Gastroesophageal sphincter (tissue), 4 donors: ENCODE data around the gene MAP2K3. TPM values are rescaled to one million over a fixed set of nuclear protein-coding genes. Genes with fewer than 3 reads are reported as not detected.

Experiments used
- ATAC-seq: fragments of 150-250 bp; one replicate; pipeline ENCODE4 v1.9.1; 2016; ENCODE audit warnings: mild to moderate bottlenecking, moderate library complexity
- H3K27ac ChIP-seq, 4 donors: fragments of 200-600 bp; sonication (generic) in 3 of 4; 1 replicate in 3 of 4; 2 replicates in 1 of 4; pipeline ENCODE4 v1.5.1; 2016 to 2019
- H3K27me3 ChIP-seq: fragments of 200-600 bp; sonication (generic); one replicate; pipeline ENCODE4 v1.5.1; 2019
- H3K36me3 ChIP-seq, 2 donors: fragments of 200-600 bp; sonication (generic); one replicate each; pipeline ENCODE4 v1.5.1; 2019; ENCODE audit warnings: control low read depth in 1 of 2
- H3K4me1 ChIP-seq, 3 donors: fragments of 200-600 bp; sonication (generic); 1 replicate in 2 of 3; 2 replicates in 1 of 3; pipeline ENCODE4 v1.5.1; 2016 to 2019; ENCODE audit warnings: control low read depth in 2 of 3
- H3K4me3 ChIP-seq, 2 donors: fragments of 200-600 bp; sonication (generic); one replicate each; pipeline ENCODE4 v1.5.1; 2019; ENCODE audit warnings: mild to moderate bottlenecking in 1 of 2, moderate library complexity in 1 of 2
- H3K9me3 ChIP-seq, 3 donors: fragments of 200-600 bp; sonication (generic); one replicate each; pipeline ENCODE4 v1.5.1; 2017 to 2019; ENCODE audit warnings: control low read depth in 2 of 3
- EP300 ChIP-seq: sonication (generic); formaldehyde crosslinking; IDR thresholded peaks from one replicate; pipeline ENCODE4 v1.6.1; 2017; ENCODE audit warnings: antibody characterized with exemption, mild to moderate bottlenecking
- POLR2A ChIP-seq, 2 donors: fragments of 450-650 bp; IDR thresholded peaks; one replicate each; pipeline ENCODE4 v1.6.1; 2017; ENCODE audit warnings: antibody characterized with exemption in 2 of 2, mild to moderate bottlenecking in 2 of 2, moderate library complexity in 1 of 2
- POLR2AphosphoS5 ChIP-seq: sonication (generic); formaldehyde crosslinking; IDR thresholded peaks from one replicate; pipeline ENCODE4 v1.6.1; 2017; ENCODE audit warnings: antibody characterized with exemption
- WGBS, 2 donors: methylation state at CpG; one replicate each; pipeline ENCODE4 v1.1.5; 2018; ENCODE audit warnings: low coverage in 1 of 2; 5-methylcytosine and 5-hydroxymethylcytosine counted together
- total RNA-seq, 4 donors: library from RNA; depleted of rRNA; stranded (reverse); fragments of >200 nt; gene quantifications; one replicate each; pipeline ENCODE4 v1.1.0, GENCODE V29; 2016
- TF ChIP-seq, protein P1 (sequence below), 4 experiments: fragments of 200-600 bp in 2 of 4; fragments of 450-650 bp in 2 of 4; sonication (generic) in 1 of 4; IDR thresholded peaks; one replicate each; pipeline ENCODE4 v1.5.1; 2017 to 2019; ENCODE audit warnings: antibody characterized with exemption in 4 of 4, mild to moderate bottlenecking in 2 of 4, moderate library complexity in 2 of 4

MAP2K3 gene
- total RNA-seq, 4 donors from 2014 or later = 18.3 to 46.2 (median 35.2) TPM

DNA sequence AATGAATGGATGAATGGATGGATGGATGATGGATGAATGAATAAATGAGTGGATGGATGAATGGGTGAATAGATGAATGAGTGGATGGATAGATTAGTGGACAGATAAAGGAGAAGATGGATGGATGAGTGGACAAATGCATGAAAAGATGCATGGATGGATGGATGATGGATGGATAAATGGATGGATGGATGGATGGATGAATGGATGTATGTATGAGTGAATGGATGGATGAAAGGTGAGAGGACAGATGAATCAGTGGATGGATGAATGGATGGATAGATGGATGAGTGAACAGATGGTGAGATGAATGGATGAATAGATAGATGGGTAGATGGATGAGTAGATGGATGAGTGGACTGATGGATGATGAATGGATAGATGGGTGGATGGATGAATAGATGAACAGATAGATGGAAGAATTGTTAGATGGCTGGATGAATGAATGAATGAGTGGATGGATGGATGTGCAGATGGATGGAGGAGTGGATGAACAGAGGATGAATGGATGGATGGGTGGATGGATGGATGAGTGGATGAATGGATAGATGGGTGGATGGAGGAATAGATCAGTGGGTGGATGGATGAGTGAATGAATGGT, 77.9 kb downstream of the MAP2K3 start:
- H3K27ac ChIP-seq = no peak overlapping the region
- H3K27me3 ChIP-seq = no peaks in the 10 kb centered on the region
- no peak overlapping the region for H3K4me3 ChIP-seq
- peaks cover 0 to 4% (median 0%) of the 10 kb centered on the region in 3 donors for H3K4me1 ChIP-seq
- no peaks in the 10 kb centered on the region for H3K9me3 ChIP-seq
- ATAC-seq = no peak
- TF ChIP-seq EP300 (no peak), POLR2A (IDR thresholded peaks at IDR 0.05) (no peak), POLR2AphosphoS5 (no peak)
- TF ChIP-seq, protein P1, sequence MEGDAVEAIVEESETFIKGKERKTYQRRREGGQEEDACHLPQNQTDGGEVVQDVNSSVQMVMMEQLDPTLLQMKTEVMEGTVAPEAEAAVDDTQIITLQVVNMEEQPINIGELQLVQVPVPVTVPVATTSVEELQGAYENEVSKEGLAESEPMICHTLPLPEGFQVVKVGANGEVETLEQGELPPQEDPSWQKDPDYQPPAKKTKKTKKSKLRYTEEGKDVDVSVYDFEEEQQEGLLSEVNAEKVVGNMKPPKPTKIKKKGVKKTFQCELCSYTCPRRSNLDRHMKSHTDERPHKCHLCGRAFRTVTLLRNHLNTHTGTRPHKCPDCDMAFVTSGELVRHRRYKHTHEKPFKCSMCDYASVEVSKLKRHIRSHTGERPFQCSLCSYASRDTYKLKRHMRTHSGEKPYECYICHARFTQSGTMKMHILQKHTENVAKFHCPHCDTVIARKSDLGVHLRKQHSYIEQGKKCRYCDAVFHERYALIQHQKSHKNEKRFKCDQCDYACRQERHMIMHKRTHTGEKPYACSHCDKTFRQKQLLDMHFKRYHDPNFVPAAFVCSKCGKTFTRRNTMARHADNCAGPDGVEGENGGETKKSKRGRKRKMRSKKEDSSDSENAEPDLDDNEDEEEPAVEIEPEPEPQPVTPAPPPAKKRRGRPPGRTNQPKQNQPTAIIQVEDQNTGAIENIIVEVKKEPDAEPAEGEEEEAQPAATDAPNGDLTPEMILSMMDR (IDR thresholded peaks at IDR 0.05) = no peak
- no peaks in the 10 kb centered on the region for H3K36me3 ChIP-seq

DNA sequence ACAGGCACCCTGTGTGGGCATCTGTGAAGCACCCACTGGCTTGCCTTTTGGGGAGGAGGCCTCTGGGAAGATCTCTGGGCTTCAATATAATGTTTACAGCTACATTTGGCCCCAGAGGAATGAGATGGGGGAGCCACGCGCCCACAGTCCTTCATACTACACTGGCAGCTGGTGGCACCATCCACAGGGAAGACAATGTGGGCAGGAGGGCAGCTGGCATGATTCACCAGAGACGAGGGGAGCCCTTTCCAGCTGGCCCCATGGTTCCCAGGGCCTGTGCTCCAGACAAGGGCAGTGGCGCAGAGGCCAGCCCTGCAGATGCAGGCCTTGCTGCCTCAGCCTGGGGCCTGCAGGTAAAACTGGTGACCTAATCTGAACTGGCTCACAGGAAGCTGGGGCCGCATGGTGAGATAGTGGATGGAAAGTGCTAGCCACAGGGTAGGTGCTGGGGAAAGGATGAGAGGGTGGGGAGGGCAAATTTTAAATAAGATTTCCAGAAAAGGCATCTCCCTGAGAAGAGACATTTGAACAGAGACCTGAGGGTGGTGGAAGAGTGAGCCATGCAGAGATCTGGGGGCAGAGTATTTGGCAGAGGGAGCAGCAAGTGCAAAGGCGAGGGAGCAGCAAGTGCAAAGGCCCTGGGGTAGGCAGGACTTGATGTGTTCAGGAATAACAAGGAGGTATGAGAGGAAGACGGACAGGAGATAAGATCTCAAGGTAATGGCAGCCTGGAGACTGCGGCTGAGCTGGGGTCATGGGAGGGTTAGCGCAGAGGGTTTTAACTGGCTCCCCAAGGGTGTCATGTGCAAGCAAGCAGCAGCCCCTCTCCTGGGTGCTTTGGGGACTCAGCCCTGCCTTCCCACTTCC, 79.5 kb downstream of the MAP2K3 start:
- no peaks in the 10 kb centered on the region for H3K27me3 ChIP-seq
- no peak overlapping the region for H3K4me3 ChIP-seq
- no peak overlapping the region for H3K27ac ChIP-seq
- H3K9me3 ChIP-seq = no peaks in the 10 kb centered on the region
- no peaks in the 10 kb centered on the region for H3K36me3 ChIP-seq
- 89 to 95% methylated on average over 2 to 6 of the region's 9 CpGs for WGBS, 2 donors
- ATAC-seq = no peak
- peaks cover 0 to 4% (median 0%) of the 10 kb centered on the region in 3 donors for H3K4me1 ChIP-seq
- no peak for TF ChIP-seq EP300
- TF ChIP-seq, protein P1 (IDR thresholded peaks at IDR 0.05) = no peak
- TF ChIP-seq POLR2AphosphoS5 = no peak
- no peak for TF ChIP-seq POLR2A (IDR thresholded peaks at IDR 0.05)

Other genes with a start within 250 kb of the MAP2K3 start
- gene USP22, start 241.7 kb upstream of the MAP2K3 start, total RNA-seq = 100 to 1,000 TPM; 101 to 128 (median 104) TPM
- 10 to 100 TPM; 17.0 to 44.2 (median 37.4) TPM for gene DHRS7B, start 157.7 kb upstream of the MAP2K3 start, total RNA-seq
- 10 to 100 TPM; 14.8 to 24.5 (median 22.1) TPM for gene TMEM11, start 70.5 kb upstream of the MAP2K3 start, total RNA-seq
- 10 to 100 TPM in 3 of 4 donors, 1 to 10 TPM in 1; 8.9 to 22.2 (median 15.4) TPM for gene NATD1, start 31.3 kb upstream of the MAP2K3 start, total RNA-seq
- gene KCNJ12, start 91.6 kb downstream of the MAP2K3 start, total RNA-seq = 1 to 10 TPM in 3 of 4 donors, under 1 TPM in 1; 0.78 to 3.1 (median 1.9) TPM